B cell (primary cell): Measurements from ENCODE around the gene TSHR. TPM values are rescaled to one million over a fixed set of nuclear protein-coding genes. Genes with fewer than 3 reads are reported as not detected.

Experiments used
- ATAC-seq: fragments of 200-7000 bp; cut with Tn5 transposase; one replicate; pipeline ENCODE4 v1.10.0; 2021; ENCODE audit warnings: low read depth, mild to moderate bottlenecking, moderate number of reproducible peaks, moderate library complexity
- CTCF ChIA-PET: fragments of 350-600 bp; sonication (Branson Sonifier 250); formaldehyde crosslinking; loops from one replicate; lab custom pipeline; 2021; ENCODE audit warnings: antibody characterized with exemption, inconsistent platforms; lab: Charles Lee
- POLR2A ChIA-PET: fragments of 350-600 bp; sonication (Branson Sonifier 250); formaldehyde crosslinking; loops from one replicate; lab custom pipeline; 2021; ENCODE audit warnings: antibody characterized with exemption; lab: Charles Lee
- DNase-seq: peaks from one replicate; pipeline ENCODE4 v3.0.0; 2013
- H2AFZ ChIP-seq: 2 replicates; pipeline ENCODE4 v1.6.1; 2012; ENCODE audit warnings: mild to moderate bottlenecking, low read depth, low read length; ENCODE audit not compliant: insufficient read depth, poor library complexity, severe bottlenecking
- H3K27ac ChIP-seq, 2 donors: 1 replicate in 1 of 2; 2 replicates in 1 of 2; pipeline ENCODE4 v1.5.1; 2012 to 2013; ENCODE audit warnings: low read length in 2 of 2, mild to moderate bottlenecking in 2 of 2, moderate library complexity in 1 of 2
- H3K27me3 ChIP-seq, 4 experiments: fragments of 200-600 bp in 1 of 4; sonication (generic) in 1 of 4; replicated peaks in 1 of 4; 1 replicate in 2 of 4; 2 replicates in 2 of 4; pipeline versions ENCODE4 v1.6.1 to v1.7.0; 2013 to 2016; ENCODE audit warnings: low read length in 3 of 4, mild to moderate bottlenecking in 2 of 4, mixed read lengths in 1 of 4, moderate library complexity in 1 of 4; ENCODE audit not compliant: insufficient read depth in 4 of 4, control insufficient read depth in 3 of 4; ENCODE audit errors: control extremely low read depth in 1 of 4
- H3K36me3 ChIP-seq, 2 experiments: replicated peaks in 1 of 2; 1 replicate in 1 of 2; 2 replicates in 1 of 2; pipeline versions ENCODE4 v1.6.1 to v1.7.1; 2013; ENCODE audit warnings: low read length in 1 of 2; ENCODE audit not compliant: insufficient read depth in 2 of 2, control insufficient read depth in 1 of 2; ENCODE audit errors: control extremely low read depth in 1 of 2, extremely low read depth in 1 of 2
- H3K4me1 ChIP-seq, 2 donors: fragments of 200-600 bp in 1 of 2; sonication (generic) in 1 of 2; 1 replicate in 1 of 2; 2 replicates in 1 of 2; pipeline versions ENCODE4 v1.5.1 to v1.6.1; 2013 to 2017; ENCODE audit warnings: low read length in 2 of 2; ENCODE audit not compliant: control insufficient read depth in 2 of 2, insufficient read depth in 2 of 2
- H3K4me2 ChIP-seq: replicated peaks from 2 replicates; pipeline ENCODE3; 2012; ENCODE audit warnings: mild to moderate bottlenecking, low read depth, low read length; ENCODE audit not compliant: poor library complexity, severe bottlenecking
- H3K4me3 ChIP-seq, 5 experiments: fragments of 200-600 bp in 1 of 5; sonication (generic) in 1 of 5; 1 replicate in 3 of 5; 2 replicates in 2 of 5; pipeline versions ENCODE4 v1.5.1 to v1.7.0; 2011 to 2016; ENCODE audit warnings: low read length in 4 of 5, mild to moderate bottlenecking in 4 of 5, low read depth in 2 of 5, control low read depth in 1 of 5, moderate library complexity in 1 of 5; ENCODE audit not compliant: insufficient read depth in 1 of 5; ENCODE audit errors: control extremely low read depth in 1 of 5, extremely low read depth in 1 of 5
- H3K79me2 ChIP-seq: fragments of 200-600 bp; sonication (generic); one replicate; pipeline ENCODE4 v1.6.0; 2016; ENCODE audit warnings: low read length; ENCODE audit not compliant: control insufficient read depth, insufficient read depth
- H3K9ac ChIP-seq: fragments of 200-600 bp; sonication (generic); 2 replicates; pipeline ENCODE4 v1.6.1; 2017; ENCODE audit warnings: mild to moderate bottlenecking, low read length, moderate library complexity
- H3K9me3 ChIP-seq, 3 donors: one replicate each; pipeline versions ENCODE4 v1.6.1 to v1.7.1; 2013; ENCODE audit warnings: low read length in 2 of 3; ENCODE audit not compliant: control insufficient read depth in 2 of 3, insufficient read depth in 1 of 3; ENCODE audit errors: control extremely low read depth in 1 of 3
- H4K20me1 ChIP-seq: 2 replicates; pipeline ENCODE4 v1.6.0; 2012; ENCODE audit warnings: mild to moderate bottlenecking, low read length; ENCODE audit not compliant: insufficient read depth, control insufficient read depth, poor library complexity, severe bottlenecking
- H3K27ac Mint-ChIP-seq: one replicate; pipeline ENCODE4 v1.8.0; 2021; ENCODE audit warnings: mixed read lengths
- H3K27me3 Mint-ChIP-seq: one replicate; pipeline ENCODE4 v1.8.0; 2021; ENCODE audit warnings: mixed read lengths
- H3K4me1 Mint-ChIP-seq: one replicate; pipeline ENCODE4 v1.8.0; 2021; ENCODE audit warnings: mixed read lengths
- H3K4me3 Mint-ChIP-seq: one replicate; pipeline ENCODE4 v1.8.0; 2021; ENCODE audit warnings: mixed read lengths
- H3K9me3 Mint-ChIP-seq: one replicate; pipeline ENCODE4 v1.8.0; 2022; ENCODE audit warnings: mixed read lengths; ENCODE audit not compliant: insufficient read depth
- EZH2 ChIP-seq: IDR thresholded peaks from 2 replicates; pipeline ENCODE4 v1.6.1; 2012; ENCODE audit warnings: borderline replicate concordance, low read depth, mild to moderate bottlenecking, moderate library complexity, low read length; ENCODE audit not compliant: insufficient read depth, poor library complexity, severe bottlenecking
- WGBS: methylation state at CpG from one replicate; pipeline ENCODE4 v1.1.5; 2013; ENCODE audit warnings: missing lambda C conversion rate; ENCODE audit not compliant: insufficient coverage; 5-methylcytosine and 5-hydroxymethylcytosine counted together
- intact Hi-C: fragments of 100-400 bp; cut with micrococcal nuclease; formaldehyde crosslinking; loops from one replicate; pipeline ENCODE4 v1.10.0; 2022
- polyA plus RNA-seq: library from polyadenylated mRNA; depleted of rRNA; stranded (reverse); fragments of >200 nt; gene quantifications from 2 replicates; pipeline ENCODE4 v1.2.3, GENCODE V29; 2012
- total RNA-seq, 2 donors: library from RNA; stranded (reverse); fragments of 120-200 nt in 1 of 2; gene quantifications; 1 replicate in 1 of 2; 2 replicates in 1 of 2; pipeline versions ENCODE4 v1.2.3 to v1.2.4, GENCODE V29; 2013 to 2022
- TF ChIP-seq, protein P1 (sequence below): fragments of 200-600 bp; IDR thresholded peaks from one replicate; pipeline ENCODE4 v1.8.0; 2022; ENCODE audit warnings: antibody characterized with exemption, mild to moderate bottlenecking

Gene TSHR
- total and polyA plus RNA-seq, 2 donors (not counting 1 experiment from before 2014, with no cell fraction given), result 0.15 to 0.37 TPM

GRCh38 chr14:80996049-80996901 lies 40.9 kb downstream of the TSHR start:
- WGBS, result 14% methylated on average over 3 of the region's 13 CpGs
- Mint-ChIP-seq H3K27ac (no peak overlapping the region), H3K27me3 (peaks cover 38% of the 10 kb centered on the region), H3K9me3 (no peaks in the 10 kb centered on the region), H3K4me1 (peaks cover 4% of the 10 kb centered on the region), H3K4me3 (no peak overlapping the region)
- Histone ChIP-seq H3K27ac (no peak overlapping the region), H3K4me2 (no peak overlapping the region), H3K36me3 (no peaks in the 10 kb centered on the region), H3K9ac (no peak overlapping the region), H3K27me3 (peaks cover 0 to 4% (median 1%) of the 10 kb centered on the region in 4 experiments), H4K20me1 (no peaks in the 10 kb centered on the region), H3K4me3 (no peak overlapping the region), H2AFZ (no peak overlapping the region), H3K79me2 (no peaks in the 10 kb centered on the region), H3K4me1 (peaks cover 4 to 7% of the 10 kb centered on the region in 2 donors), H3K9me3 (no peaks in the 10 kb centered on the region)
- TF ChIP-seq, protein P1, sequence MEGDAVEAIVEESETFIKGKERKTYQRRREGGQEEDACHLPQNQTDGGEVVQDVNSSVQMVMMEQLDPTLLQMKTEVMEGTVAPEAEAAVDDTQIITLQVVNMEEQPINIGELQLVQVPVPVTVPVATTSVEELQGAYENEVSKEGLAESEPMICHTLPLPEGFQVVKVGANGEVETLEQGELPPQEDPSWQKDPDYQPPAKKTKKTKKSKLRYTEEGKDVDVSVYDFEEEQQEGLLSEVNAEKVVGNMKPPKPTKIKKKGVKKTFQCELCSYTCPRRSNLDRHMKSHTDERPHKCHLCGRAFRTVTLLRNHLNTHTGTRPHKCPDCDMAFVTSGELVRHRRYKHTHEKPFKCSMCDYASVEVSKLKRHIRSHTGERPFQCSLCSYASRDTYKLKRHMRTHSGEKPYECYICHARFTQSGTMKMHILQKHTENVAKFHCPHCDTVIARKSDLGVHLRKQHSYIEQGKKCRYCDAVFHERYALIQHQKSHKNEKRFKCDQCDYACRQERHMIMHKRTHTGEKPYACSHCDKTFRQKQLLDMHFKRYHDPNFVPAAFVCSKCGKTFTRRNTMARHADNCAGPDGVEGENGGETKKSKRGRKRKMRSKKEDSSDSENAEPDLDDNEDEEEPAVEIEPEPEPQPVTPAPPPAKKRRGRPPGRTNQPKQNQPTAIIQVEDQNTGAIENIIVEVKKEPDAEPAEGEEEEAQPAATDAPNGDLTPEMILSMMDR, result peak; percentile 61
- TF ChIP-seq EZH2, result no peak
- CTCF ChIA-PET, result interaction anchor here (0.7 to 3.3 kb wide), 20 partner anchors 8 to 468 kb away, joined by 3 to 43 read pairs (median 4); partner anchors contain the start of genes CEP128, GTF2A1 and TSHR
- intact Hi-C loops, result loop anchor here (1.0 to 2.0 kb wide), 3 partner anchors 174 to 469 kb away; no protein-coding TSS in a partner anchor
- DNase-seq (peak; percentile 52), ATAC-seq (peak; percentile 61)
- POLR2A ChIA-PET, result no interaction called here

GRCh38 chr14:81001447-81001846 lies 46.0 kb downstream of the TSHR start:
- intact Hi-C loops, result no loop called here

More at GRCh38 chr14:81001447-81001846, 46.0 kb downstream of the TSHR start:
- 85% methylated on average over 6 of the region's 6 CpGs for WGBS
- Mint-ChIP-seq H3K27me3 (peaks cover 20% of the 10 kb centered on the region), H3K9me3 (no peaks in the 10 kb centered on the region), H3K4me3 (no peak overlapping the region), H3K4me1 (peaks cover under 1% of the 10 kb centered on the region), H3K27ac (no peak overlapping the region)
- TF ChIP-seq EZH2, result no peak
- TF ChIP-seq, protein P1, result no peak
- no peak overlapping the region for H3K4me3 ChIP-seq
- H3K27me3 ChIP-seq, result peaks cover 0 to 4% (median 0%) of the 10 kb centered on the region in 4 experiments
- H3K4me1 ChIP-seq, result peaks cover 2 to 3% of the 10 kb centered on the region in 2 donors
- no peak overlapping the region for H3K27ac ChIP-seq
- ATAC-seq, result no peak
- no peak overlapping the region for H2AFZ ChIP-seq
- no peak overlapping the region for H3K4me2 ChIP-seq
- no peaks in the 10 kb centered on the region for H3K36me3 ChIP-seq
- no peaks in the 10 kb centered on the region for H4K20me1 ChIP-seq
- H3K79me2 ChIP-seq, result no peaks in the 10 kb centered on the region
- CTCF ChIA-PET, result no interaction called here
- H3K9me3 ChIP-seq, result no peaks in the 10 kb centered on the region
- no peak overlapping the region for H3K9ac ChIP-seq
- POLR2A ChIA-PET, result no interaction called here
- no peak for DNase-seq
